HG02642 (cell line): ENCODE measurements around the gene MUC5AC.

Experiments
- ATAC-seq: cut with Tn5 transposase; IDR thresholded peaks from one replicate; pipeline ENCODE4 v1.9.1; 2021; ENCODE audit warnings: mild to moderate bottlenecking; ENCODE audit not compliant: unreplicated experiment, poor library complexity

Gene MUC5AC

GRCh38 chr11:1194231-1194976 lies 36.7 kb downstream of the MUC5AC start:
- ATAC-seq: no peak

GRCh38 chr11:1194977-1195681 lies 37.4 kb downstream of the MUC5AC start:
- ATAC-seq: no peak

DNA sequence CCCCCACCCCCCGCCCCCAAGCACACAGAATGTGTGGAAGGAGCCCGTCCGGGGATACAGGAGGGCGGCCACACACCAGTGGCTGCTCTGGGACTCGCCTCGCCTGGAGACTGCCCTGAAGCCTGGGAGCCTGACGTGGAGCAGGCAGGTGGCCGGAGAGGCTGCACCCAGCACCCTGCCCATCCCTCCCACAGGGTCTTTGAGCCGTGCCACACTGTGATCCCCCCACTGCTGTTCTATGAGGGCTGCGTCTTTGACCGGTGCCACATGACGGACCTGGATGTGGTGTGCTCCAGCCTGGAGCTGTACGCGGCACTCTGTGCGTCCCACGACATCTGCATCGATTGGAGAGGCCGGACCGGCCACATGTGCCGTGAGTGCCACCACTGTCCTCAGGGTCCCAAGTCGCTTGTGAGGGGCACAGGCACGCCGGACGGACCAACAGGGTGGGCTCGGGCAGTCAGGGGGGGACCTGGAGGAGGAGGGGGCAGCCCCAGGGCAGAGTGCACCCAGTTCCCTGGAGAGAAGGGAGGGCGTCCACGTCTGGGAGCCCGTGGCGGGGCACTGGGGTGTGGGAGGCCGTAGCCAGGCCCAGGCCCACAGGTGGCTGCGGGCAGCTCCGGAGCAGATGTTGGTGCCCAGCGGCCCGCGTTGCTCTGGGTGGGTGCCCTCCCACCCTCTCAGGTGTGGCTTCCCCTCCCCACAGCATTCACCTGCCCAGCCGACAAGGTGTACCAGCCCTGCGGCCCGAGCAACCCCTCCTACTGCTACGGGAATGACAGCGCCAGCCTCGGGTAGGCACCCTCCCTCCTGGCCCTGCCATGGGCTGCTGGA lies 38.1 kb downstream of the MUC5AC start:
- no peak for ATAC-seq

GRCh38 chr11:1196516-1197391 lies 39.0 kb downstream of the MUC5AC start:
- no peak for ATAC-seq

GRCh38 chr11:1197431-1197885 lies 39.7 kb downstream of the MUC5AC start:
- ATAC-seq: no peak

GRCh38 chr11:1197886-1198560 lies 40.3 kb downstream of the MUC5AC start:
- ATAC-seq: no peak

- no peak for ATAC-seq
Observed at GRCh38 chr11:1198561-1199240, 40.9 kb downstream of the MUC5AC start.

GRCh38 chr11:1199241-1199750 lies 41.5 kb downstream of the MUC5AC start:
- no peak for ATAC-seq

DNA sequence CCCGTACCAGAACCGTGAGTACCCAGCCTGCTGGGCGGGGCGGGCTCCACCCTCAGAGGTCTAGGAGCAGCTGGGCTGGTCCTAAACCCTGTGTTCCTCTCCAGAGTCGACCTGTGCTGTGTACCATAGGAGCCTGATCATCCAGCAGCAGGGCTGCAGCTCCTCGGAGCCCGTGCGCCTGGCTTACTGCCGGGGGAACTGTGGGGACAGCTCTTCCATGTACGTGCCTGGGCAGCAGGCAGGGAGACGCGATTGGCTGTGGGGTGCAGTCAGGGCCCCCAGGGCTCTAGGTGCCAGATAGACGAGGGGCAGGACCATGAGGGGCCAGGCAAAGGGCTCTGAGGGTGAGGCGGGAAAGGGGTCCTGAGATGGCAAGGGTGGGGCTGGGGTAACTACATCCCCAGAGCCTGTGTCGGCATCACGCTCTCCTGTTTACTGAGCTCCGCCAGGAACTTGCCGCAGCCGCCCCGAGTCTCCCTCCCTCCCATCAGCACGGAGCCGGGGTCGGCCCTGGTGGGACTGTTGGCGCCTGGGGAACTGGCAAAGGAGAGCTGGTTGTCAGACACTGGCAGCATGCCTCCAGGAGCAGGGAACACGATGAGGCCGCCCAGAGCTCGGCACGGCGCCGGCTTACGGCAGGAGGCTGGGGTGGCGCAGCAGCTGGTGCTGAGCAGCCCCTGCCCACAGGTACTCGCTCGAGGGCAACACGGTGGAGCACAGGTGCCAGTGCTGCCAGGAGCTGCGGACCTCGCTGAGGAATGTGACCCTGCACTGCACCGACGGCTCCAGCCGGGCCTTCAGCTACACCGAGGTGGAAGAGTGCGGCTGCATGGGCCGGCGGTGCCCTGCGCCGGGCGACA lies 42.2 kb downstream of the MUC5AC start:
- ATAC-seq: no peak

DNA sequence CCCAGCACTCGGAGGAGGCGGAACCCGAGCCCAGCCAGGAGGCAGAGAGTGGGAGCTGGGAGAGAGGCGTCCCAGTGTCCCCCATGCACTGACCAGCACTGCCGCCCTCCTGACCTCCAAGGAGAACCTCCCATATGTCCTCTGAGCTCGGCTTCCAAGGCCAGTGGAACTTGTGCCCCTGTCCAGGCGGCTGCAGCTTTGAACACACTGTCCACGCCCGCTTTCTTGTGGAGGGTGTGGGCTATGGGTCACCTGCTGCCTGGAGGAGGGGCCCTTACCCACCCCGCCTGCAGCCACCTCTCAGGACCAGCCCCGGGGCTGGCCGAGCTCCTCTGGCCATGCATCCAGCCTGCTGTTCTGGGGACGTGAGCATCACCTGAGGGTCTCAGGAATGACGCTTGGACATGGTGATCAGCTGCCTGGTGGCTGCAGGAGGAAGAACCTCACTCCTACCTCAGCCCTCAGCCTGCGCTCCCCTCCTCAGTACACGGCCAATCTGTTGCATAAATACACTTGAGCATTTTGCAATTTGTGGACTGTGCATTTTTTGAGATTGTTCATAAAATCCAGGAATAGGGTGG lies 42.9 kb downstream of the MUC5AC start:
- no peak for ATAC-seq

- ATAC-seq: no peak
Observed at GRCh38 chr11:1201395-1202153, 43.8 kb downstream of the MUC5AC start.

DNA sequence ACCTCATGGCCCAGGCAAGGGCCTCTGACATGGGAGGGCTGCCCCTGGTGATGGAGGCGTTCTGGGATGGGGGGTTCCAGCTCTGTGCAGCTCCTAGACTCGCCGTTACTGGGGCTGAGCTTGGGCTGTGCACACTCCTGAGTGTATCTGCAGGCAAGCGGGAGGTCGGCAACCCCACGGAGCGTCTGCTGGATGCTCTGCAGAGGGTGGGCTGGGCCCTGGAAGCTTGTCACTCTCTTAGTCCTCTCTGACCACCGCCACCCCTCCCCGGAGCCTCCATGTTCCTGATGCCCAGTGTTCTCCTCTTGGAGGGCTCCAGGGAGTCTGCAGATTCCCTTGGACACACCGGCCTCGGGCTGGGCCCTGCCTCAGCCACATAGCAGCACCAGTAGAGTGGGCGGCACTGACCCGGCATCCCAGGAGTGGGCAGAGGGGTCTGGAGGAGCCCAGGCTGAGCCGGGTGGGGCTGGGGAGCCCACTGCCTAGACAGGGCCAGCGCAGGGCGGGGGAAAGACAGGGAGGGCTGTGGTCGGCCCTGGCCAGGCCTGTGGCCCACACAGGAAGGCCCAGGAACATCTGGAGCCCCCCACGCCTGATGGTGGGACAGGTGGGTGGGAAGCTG lies 44.5 kb downstream of the MUC5AC start:
- no peak for ATAC-seq

DNA sequence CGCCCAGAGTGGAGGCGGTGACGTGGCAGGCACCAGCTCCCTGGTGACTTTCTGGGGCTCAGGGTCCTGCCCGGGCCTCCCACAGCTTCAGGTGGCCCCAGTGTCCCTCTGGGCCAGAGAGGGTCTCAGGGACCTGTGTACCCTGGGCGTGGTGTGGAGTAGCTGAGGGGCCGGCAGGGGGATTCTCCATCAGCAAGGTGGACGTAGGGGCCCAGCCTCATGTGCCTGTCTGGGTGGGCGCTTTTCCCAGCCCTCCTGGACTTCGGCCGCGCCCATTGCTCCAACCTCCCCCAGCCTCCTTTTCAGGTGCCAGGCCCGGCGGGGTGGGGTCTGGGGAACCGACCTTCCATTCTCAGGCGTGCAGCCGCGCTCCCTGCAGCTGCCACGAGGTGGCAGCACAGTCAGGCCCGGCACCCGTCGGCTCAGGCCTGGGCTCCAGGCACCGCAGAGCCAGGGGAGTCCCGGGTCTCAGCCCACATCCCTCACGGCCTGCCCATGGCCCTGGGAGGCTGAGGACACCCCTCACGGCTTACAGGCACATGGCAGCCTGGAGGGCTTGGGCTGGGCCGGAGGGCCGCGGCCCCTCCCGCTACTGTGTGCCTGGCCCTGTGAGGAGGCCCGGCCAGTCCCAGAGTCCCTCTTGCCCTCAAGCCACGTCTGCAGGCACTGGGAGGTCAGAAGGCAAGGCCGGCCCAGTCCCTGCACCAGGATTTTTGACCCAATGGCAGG lies 45.2 kb downstream of the MUC5AC start:
- peak; percentile 49 for ATAC-seq

- ATAC-seq: no peak
Observed at GRCh38 chr11:1203505-1204271, 45.9 kb downstream of the MUC5AC start.
